Fibroblast of skin of right biceps (primary cell): Measurements from ENCODE around the gene AIM2.

Source experiments
- DNase-seq: peaks from one replicate; pipeline ENCODE4 v3.0.0-alpha.2; 2013

The AIM2 gene, protein sequence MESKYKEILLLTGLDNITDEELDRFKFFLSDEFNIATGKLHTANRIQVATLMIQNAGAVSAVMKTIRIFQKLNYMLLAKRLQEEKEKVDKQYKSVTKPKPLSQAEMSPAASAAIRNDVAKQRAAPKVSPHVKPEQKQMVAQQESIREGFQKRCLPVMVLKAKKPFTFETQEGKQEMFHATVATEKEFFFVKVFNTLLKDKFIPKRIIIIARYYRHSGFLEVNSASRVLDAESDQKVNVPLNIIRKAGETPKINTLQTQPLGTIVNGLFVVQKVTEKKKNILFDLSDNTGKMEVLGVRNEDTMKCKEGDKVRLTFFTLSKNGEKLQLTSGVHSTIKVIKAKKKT

DNA sequence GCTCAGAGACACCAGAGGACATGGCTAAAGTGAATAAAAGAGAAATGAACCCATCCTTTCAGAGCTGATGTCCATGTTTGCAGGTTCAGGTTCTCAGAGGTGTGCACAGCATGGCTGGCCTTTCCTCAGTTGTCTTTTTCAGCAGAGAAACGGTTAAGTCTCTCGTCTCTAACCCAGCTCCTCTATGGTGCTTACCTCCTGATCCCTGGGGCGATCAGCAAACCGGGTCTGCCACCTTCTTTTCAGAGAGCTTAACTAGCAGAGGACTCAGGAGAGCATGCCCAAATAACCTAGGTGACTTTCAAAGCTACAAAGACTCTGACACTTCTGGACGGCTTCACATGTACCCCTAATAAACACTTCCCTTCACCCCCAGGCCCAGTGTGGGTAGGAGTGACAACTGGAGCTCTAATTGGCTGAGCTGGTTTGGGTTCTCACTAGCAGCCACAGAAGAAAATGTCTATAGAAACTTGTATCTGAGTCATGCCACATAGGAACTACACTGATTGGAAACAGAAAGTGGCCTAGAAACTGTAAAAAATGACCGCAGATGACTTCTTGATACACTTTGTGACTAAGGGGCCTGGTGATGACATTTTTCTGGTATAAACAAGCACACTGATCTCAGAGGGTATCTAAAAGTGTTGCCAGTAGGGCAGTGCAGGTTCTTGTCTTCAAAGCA lies at the start of gene AIM2:
TSS of gene AIM2 (minus strand) at position 329 of the 682 bp plus-strand sequence. CDS start 3,267 bp downstream, outside the sequence.
- peak; percentile 79 for DNase-seq

DNA sequence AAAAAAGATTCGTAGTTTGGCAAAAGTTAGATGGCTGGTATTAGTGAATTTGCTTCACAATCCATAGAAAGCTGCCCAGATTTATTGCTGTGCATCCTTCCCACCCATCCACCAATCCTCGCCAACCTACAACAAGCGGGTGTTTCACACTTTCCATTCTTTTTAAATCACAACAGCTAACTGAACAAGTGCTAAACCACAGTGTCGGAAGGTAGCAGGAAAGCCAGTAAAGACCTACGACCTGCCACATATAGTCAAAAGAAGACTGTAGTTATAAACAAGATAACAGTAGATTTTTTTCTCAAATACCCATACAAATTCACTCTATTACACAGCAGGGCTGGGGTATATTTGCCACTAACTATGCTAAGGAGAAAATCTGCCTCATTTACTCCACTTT lies 47.0 kb upstream of the AIM2 start:
- no peak for DNase-seq

DNA sequence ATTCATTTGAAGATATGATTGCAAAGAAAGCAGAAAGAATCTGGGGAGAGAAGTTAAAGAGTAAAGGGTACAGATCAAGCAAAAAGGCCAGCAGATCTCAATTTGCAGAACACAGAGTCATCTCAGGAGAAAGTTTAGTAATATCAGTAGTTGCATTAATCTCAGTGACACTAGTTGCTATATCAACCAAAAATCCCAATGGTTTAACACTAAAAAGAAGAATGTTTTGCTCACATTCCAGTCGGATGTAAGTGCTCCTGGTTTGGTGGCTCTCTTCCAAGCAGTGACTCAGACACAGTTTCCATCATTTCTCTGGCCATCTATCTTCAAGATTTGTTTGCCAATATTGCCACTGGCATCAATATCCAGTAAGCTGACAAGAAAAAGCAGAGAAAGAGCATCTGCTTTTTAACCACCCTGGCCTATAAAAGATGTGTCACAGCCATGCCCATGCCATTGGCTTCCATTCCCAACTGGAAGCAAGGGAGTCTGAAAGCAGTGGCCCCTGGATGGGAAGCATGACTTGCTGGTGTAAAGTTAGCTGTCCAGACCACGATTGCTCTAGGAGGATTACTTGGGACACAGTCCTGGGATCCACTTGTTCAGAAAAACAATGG lies 45.5 kb upstream of the AIM2 start:
- DNase-seq: peak; percentile 88

DNA sequence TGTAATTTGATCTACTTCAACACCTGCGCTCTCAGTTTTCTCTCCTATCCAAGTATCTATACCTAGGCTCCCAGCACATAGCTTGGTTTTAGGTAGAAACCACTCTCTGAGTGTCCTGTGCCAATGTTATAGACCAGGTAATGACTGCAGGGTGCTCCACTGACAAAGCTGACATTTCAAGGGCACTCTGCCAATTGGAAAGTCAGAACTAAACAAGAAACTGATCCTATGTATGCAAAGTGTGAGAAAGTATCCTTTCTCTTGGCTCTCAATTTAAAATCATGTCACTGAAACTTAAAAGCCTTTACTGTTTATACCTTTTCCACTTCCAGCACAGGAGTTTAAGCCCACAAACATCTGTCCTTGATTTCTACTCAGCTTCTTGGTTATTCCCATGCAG lies 45.0 kb upstream of the AIM2 start:
- no peak for DNase-seq

DNA sequence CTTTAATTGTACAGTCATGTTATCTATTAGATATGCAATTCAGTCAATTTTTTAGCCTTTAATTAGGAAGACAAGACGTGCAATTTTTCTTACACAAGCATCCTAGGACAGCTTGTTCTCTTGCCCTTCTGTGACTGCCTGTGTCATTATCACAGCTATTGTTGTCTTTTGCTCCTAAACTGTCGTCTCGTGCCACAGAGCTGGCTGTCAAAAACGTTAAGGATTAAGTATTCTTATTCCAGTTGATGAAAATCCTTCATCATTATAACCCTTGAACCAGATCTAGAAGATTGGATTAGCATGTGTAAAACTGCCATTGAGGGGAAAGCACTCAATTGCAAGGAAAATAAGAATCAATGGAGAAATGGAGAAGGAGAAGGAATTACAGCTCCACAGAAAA lies 43.8 kb upstream of the AIM2 start:
- DNase-seq: no peak

DNA sequence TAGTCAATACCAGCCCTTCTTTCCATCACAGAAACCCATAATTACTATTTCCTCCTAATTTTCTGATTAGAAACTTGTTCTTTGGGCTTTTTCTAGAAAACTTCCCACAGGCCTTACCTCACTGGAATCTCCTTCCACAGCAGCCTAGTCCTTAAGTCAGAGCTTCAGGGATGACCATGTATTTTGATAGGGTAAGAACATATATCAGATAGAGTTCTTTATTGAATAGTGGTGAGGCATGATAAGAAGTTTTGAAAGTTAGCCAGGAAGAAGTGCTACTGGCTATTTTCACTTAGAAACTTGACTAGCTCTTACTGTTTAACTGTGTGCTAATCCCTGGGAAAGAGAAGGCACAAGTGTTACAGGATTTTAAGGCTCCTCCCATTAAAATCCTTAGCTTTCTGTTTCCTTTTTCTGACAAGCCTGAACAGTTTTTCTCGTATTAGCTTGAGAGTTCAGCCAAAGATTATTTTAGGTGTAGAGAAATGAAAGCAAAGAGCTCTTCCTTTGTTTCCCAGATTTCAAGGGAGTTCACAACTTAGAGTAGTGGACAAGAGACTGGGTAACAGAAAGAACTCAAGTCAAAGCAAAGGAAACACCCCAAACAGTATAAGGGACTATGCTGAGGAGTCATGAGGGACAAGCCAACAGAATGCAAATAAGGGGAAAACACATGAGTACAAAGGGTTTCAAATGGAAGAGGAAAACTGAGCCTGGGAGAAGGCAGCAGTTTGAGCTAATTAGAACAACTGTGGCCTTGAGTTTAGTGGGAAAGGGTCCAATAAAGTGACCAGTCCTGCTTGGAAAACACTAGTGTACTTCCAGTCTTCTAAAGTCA lies 37.2 kb upstream of the AIM2 start:
- no peak for DNase-seq

DNA sequence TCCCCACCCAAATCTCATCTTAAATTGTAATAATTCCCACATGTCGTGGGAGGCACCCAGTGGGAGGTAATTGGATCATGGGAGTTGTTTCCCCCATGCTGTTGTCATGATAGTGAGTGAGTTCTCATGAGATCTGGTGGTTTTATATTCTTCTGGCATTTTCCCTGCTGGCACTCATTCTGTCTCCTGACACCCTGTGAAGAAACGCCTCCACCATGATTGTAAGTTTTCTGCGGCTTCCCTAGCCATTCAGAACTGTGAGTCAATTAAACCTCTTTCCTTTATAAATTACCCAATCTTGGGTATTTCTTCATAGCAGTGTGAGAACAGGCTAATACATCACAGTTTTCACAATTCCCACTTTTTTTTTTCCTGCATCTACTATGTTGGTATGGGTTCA lies 26.5 kb upstream of the AIM2 start:
- DNase-seq: peak; percentile 3

DNA sequence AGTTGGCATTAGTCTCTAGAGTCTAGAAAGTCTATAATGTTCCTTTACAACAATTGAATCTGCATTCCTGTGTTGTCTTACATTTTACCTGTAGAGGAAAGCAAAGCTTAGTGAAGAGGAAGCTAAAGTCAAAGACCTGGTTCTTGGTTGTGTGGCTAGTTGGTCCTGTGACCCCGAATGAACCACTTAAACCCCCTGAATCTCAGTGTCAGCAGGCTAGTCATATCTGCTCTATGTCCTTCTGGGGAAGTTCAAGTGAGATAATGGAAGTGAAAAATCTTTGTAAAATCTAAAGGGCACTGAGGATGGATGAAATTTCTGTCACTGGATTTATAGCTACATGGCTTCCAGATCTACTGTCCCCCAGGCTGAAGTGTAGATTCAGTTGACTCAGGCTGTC lies 24.0 kb upstream of the AIM2 start:
- DNase-seq: no peak

DNA sequence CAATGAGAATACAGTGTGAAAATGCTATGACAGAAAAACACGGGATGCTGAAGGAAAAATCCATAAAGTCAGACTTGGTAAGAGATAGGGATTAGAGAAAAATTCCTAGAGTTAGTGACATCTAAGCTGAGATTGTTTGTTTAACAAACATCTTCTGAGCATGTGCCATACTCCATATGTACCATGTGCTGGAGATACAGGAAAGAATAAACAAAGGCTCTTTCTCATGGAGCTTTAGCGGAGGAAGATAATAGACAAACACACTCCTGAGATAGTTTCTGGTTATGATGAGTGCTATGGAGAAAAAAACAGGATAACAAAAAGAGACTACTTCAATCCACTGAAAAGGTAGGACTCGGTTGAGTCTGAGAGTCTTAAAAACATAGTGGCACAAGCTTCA lies 22.0 kb upstream of the AIM2 start:
- no peak for DNase-seq

DNA sequence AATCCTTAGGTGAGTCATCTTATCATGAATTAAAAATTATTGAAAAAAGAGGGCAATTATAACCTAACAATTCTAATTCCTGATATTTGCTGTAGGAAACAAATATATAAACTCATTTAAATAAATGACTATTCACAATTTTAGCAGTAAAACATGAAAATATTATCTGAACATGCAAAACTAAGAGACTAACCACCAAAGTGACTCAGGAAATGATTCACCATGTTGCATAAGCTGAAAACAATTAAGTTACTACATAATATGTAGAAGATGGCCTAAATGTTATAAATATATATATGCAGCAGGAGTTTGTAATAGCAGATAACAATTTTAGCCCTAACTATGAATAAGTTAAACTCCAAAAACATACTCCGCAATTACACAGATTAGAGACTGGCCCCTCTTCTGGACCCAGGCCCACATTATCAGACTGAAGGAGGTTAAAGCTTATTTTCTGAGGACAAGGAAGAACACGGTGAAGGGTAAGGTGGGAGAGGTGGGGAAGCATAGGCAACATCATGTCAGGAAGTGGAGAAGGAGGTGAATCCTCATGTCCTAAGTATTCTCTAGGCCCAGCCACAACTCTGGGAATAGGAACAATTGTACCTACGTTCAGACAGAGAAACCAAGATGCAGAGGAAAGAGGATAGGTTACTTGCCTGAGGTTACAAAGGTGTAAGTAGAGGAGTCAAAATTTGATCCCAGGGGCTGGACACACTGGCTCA lies 15.6 kb upstream of the AIM2 start:
- peak; percentile 82 for DNase-seq

DNA sequence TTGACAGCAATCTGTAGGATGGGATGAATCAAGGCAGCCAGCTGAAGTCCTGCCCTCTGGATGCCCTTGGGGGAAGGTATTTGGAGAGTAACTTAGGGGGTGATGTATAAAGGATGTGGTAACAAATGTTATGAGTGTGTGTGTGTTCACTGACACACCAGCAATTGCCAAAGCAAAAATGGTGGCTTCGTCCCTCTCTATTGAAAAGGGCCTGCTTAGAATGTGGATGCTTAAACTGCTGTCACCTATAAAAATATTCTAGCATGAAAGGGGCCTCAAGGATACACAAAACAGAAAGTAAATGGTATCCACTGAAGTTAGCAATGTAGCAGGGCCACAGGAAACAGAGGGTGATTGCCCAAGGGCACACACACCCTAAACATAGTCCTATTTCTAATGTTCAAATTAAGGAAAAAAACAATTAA lies 15.1 kb upstream of the AIM2 start:
- peak; percentile 89 for DNase-seq

DNA sequence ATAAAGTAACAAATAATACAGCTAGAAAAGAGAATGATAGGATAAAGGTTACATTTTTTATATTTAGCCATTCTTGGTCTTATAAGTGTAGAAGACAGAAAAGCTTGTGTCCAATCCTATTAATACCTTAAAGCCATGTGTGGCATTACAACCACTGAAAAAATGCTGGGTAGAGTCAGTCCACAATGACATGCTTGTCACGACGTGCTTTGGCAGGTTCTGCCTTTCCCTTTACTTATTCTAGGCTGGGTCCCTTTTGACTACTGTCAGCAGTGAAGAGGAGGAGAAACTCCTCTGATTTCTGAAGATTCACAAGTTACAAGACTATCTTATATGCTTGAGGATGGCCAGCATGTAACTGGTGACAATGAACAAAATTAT lies 14.6 kb upstream of the AIM2 start:
- DNase-seq: no peak

DNA sequence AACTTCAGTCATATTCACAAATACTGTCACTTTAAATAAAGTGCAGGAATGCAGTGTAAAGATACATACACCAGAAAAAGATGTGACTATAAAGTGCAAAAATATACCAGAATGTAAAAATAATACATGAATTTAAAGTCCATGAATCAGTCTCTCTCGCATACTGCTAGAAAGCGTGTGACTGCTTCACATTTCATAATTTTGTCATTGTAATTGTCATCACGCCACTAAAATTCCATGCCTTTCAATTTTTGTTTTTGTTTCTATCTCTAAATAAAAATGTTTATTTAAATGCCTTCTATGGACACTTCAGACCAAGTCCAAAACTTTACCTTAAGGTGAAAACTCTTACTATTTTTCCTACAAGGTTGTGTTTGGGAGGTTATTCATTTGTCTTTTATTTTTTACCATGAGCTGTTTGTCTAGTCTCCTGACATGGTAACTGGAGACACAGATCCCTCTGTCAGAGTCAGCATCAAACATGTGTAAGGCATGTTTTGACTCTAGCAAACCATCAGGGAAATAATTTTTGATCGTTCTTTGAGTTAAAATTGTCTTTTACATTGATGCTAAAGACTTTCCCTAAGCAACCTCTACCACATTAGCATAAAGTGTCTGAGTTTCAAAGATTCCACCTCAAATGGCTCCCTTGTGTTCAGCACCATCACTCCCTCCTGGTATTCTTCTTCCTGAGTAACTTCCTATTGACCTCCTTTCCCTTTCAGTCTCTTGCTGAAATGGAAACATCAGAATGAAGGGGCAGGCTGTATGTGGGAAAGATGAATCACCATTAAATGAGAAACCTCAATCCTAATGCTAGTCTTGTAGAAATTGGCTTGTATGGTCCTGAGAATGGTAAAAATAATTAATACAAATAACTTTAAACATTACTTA lies 14.0 kb upstream of the AIM2 start:
- DNase-seq: peak; percentile 70

DNA sequence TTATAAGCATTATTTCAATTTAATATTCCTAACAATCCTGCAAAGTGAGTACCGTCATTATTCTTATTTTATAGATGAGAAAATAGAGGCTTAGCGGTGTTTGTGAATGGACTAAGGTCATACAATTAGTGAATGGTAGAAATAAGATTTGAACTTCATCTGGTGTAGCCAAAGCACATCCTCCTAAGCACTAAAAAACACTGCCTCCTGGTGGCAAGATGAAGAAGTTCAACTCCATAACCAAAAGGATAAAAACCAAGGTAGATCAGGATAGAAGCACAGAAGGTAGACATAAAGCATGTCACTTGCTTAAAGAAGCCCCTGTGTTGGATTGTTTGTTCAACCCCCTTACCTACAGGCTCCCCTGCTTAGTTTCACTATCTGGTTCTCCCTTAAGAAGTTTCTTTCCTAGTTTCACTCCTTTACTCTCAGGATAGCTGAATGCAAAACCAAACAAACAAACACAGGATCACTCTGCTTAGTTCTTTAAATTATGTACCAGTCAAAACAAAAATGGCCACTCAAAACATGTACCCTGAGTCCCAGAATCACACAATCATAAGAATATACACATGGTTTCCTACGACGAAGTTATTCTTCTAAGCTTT lies 12.7 kb upstream of the AIM2 start:
- DNase-seq: no peak

DNA sequence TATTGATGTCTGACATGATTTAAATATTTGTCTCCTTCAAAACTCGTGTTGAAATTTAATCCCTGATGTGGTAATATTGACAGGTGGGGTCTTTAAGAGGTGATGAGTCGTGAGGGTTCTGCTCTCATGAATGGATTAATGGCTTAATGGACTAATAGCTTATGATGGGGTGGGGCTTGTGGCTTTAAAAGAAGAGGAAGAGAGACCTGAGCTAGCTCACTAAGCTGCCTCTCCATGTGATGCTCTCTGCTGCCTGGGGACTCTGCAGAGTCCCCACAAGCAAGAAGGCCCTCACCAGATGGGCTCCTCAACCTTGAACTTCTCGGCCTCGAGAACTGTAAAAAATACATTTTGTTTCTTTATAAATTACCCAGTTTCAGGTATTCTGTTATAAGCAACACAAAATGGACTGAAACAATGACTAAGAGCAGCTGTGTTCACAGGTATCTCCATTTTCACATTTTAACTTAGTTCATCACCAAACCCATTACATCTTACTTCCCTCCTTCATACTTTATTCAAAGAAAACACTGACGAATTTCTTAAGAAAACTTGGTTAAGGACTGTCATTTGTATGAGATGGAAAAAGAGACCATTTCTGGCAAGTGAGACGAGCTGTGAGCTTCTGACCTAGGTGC lies 12.1 kb upstream of the AIM2 start:
- DNase-seq: no peak

DNA sequence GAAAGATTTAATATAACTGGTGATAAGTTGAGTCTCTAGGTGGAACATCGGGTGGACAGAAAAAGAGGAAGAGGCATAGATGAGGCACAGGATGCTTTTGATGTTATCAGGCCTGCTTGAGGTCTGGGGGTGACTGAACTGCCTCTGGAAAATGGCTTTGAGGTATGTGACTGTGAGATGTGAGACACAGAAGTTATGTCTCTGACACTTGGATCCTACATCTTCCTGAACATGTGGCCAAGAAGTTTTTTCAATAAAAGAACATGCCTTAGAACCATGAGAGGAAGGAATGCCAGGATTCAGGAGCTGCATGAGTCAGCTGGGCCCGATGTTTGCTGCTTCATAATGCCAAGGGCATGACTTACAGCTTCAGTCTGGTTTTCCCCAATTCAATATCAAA lies 11.5 kb upstream of the AIM2 start:
- DNase-seq: peak; percentile 92

DNA sequence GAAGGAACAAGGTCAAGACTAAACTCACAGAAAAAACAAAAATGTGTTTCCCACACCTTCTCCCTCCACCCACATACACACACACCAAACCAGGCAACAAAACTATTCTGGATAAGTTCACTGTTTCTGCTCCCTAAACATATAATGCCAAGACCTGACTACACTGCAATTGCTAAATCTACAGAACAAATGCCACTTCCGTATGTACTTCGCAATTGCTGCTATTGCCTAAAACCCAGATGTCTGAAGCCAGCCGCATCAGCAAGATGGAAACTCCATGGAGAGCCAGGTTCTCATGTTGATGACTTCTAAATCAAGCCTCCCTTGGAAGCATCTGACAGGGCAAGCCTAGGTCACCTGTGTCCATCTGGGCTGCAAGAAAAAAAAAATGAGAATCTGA lies 8.3 kb upstream of the AIM2 start:
- no peak for DNase-seq

DNA sequence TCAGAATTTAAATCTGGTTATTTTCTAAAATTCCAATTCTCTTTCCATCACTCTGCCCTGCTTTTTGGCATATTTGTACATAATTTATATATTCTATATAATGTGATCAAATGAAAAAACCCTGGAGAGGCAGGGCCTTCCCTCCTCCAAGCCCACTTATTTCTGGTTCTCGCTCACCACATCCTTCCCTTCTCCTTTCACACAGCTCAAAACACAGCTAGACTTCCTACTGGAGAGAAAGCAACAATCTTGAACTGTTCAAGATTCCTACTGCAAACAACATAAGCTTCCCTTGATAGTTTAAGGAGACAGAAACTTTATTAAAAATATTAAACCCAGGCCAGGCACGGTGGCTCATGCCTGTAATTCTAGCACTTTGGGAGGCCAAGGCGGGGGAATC lies 7.6 kb upstream of the AIM2 start:
- DNase-seq: no peak

DNA sequence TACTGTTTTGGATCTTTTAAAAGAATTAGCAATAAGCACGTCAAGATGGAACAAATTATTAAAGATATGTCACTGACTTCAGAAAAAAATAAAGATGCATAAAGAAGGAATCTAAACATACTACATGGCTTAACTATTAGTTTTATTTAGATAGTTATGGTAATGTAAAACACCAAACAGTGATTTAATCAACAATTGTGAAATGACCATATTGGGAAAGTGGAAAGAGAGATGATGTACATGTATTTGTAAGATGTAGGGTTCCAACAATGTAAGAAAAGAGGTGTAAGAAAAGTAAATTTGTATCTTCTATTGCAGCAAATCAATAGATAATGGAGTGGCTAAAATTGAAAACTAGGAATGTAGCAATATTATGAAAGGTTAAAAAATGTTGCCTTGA lies 6.4 kb upstream of the AIM2 start:
- DNase-seq: no peak

DNA sequence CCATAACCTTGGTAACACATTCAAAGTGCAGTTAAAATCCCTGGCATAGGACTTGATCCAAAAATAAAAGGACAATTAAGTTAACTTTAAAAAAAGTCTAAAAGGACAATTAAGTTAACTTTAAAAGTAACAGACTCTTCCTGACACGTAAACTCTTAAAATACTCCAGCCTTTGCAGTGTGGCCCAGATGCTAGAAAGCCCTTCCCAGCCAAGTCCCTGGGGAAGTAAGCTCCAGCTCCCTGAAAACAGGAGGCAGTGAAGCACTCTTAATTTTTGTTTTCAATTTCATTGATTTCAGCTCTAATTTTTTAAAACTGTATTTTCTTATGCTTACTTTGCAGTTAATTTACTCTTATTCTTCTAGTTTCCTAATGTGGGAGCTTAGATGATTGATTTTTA lies 5.1 kb upstream of the AIM2 start:
- no peak for DNase-seq

DNA sequence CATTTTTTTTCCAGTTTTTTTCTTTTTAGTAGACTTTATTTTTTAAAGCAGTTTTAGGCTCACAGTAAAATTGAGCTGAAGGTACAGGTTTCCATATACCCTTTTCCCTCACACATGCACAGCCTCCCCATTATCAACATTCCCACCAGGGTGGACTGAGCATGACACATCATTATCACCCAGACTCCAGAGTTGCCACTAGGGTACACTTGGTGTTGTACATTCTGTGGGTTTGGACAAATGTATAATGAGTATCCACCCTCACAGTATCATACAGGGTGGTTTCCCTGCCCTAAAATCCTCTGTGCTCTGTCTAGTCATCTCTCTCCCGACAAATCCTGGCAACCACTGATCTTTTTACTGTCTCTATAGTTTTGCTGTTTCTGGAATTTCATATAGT lies 3.0 kb upstream of the AIM2 start:
- no peak for DNase-seq
